ENCODE measurements around the gene PIK3CG.

DNA sequence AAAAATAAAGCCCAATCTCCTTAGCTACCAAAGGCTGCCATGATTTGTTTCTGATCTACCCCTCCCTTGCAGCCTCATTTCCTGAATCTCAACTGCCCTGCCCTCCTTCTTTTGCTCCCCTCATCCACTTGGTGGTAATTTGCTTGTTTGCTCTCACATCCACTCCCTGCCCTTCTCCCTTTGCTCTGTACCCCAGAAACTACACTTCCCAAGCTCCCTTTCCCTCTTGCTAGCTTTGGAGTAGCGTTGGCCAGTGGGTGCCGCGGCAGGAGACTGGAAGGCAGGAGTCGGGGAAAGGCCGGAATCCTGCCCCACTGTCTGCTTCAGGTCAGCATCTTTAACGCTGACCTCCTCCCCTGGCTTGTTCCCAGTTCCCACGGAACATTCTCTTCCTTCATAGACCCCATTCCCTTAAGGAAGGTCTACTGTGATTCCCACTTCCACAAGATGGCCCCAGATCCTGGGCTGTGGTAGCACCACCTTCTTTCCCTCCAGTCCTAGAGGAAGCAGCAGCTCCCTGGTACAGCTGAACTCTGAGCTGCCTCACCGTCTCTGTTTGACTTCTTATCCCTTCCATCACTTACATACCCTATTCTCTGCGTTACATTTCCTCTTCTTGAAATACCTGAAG, 79.1 kb downstream of the PIK3CG start:
- no peak for TF ChIP-seq CTCF (IDR thresholded peaks at IDR 0.05 in 2 of 3, conservative IDR thresholded peaks at IDR 0.05 in 1 of 3; ENCODE audit: control insufficient read depth in 2 of 3, extremely low read depth in 1 of 3, insufficient read depth in 1 of 3, low read depth in 3 of 3, low read length in 3 of 3)
- no peak for TF ChIP-seq POLR2AphosphoS5 (IDR thresholded peaks at IDR 0.05; ENCODE audit: low read length)
- no peak for TF ChIP-seq YY1 (IDR thresholded peaks at IDR 0.05; ENCODE audit: low read depth, low read length)
- no peak for TF ChIP-seq CEBPB (IDR thresholded peaks at IDR 0.05; ENCODE audit: borderline replicate concordance in 1 of 2, low read depth in 2 of 2, low read length in 2 of 2)
- TF ChIP-seq FOXM1 (IDR thresholded peaks at IDR 0.05; ENCODE audit: low read depth, low read length): no peak
- no peak for TF ChIP-seq SIN3A (IDR thresholded peaks at IDR 0.05; ENCODE audit: low read depth, low read length)
- TF ChIP-seq RAD21 (IDR thresholded peaks at IDR 0.05; ENCODE audit: insufficient read depth, low read depth, low read length): no peak
- no peak for TF ChIP-seq NR2C1 (IDR thresholded peaks at IDR 0.05)
